ENCODE results near the gene PALM3. TPM values are rescaled to one million over a fixed set of nuclear protein-coding genes. Genes with fewer than 3 reads are reported as not detected.

Gene PALM3
- total and polyA plus RNA-seq, 12 donors, result 0.14 to 0.94 (median 0.33) TPM; not detected in 6

DNA sequence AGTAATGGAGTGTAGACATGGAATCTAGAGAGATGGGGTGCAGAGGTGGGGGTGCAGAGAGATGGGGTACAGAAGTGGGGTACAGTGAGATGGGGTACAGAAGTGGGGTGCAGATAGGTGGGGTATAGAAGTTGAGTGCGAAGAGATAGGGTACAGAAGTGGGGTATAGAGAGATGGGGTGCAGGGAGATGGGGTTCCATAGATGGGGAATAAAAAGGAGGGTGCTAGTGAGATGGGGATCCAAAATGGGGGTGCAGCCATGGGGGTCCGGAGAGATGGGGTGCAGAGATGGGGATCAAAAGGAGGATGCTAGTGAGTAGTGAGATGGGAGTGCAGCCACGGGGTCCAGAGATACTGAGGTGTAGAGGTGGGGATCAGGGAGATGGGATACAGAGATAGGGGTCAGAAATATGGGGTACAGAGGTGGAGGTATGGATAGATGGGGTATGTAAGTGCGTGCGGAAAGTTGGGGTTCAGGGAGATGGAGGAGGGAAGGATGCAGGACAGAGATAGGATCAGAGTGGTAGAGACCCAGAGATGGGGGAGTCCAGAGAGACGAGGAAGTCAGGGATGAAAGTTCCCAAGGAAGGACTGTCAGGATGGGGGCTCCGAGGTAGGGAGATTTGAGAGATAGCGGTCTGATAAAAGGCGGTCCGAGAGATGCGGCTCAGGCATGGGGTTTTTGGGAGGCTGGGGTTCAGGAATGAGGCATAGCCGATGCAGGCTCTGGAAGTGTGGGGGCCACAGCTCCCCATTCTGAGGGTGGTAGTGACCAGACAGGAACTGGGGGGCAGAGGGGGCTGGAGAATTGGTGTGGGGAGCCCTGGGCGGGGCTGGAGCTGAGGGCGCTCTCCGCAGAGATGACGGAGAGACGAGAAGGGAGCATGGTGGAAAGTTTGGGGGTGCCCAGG lies 3.4 kb downstream of the PALM3 start:
- no peak for ATAC-seq
- peak overlapping the region in 1 of 10 donors; percentile 40 for H3K4me3 ChIP-seq
- H3K27me3 ChIP-seq, result peaks cover 0 to 58% (median 36%) of the 10 kb centered on the region in 7 donors
- intact Hi-C loops (cut with DNase I), result no loop called here
- WGBS, 2 donors, result 24 to 25% methylated on average over 17 of the region's 17 CpGs
- peaks cover 0 to 3% (median 0%) of the 10 kb centered on the region in 11 donors for H3K9me3 ChIP-seq
- no peak for DNase-seq
- H3K27ac ChIP-seq, result no peak overlapping the region
- peaks cover 0 to 17% (median 5%) of the 10 kb centered on the region in 9 donors for H3K4me1 ChIP-seq
- no peaks in the 10 kb centered on the region for H3K36me3 ChIP-seq
- TF ChIP-seq, protein P1, sequence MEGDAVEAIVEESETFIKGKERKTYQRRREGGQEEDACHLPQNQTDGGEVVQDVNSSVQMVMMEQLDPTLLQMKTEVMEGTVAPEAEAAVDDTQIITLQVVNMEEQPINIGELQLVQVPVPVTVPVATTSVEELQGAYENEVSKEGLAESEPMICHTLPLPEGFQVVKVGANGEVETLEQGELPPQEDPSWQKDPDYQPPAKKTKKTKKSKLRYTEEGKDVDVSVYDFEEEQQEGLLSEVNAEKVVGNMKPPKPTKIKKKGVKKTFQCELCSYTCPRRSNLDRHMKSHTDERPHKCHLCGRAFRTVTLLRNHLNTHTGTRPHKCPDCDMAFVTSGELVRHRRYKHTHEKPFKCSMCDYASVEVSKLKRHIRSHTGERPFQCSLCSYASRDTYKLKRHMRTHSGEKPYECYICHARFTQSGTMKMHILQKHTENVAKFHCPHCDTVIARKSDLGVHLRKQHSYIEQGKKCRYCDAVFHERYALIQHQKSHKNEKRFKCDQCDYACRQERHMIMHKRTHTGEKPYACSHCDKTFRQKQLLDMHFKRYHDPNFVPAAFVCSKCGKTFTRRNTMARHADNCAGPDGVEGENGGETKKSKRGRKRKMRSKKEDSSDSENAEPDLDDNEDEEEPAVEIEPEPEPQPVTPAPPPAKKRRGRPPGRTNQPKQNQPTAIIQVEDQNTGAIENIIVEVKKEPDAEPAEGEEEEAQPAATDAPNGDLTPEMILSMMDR (IDR thresholded peaks at IDR 0.05), result no peak

DNA sequence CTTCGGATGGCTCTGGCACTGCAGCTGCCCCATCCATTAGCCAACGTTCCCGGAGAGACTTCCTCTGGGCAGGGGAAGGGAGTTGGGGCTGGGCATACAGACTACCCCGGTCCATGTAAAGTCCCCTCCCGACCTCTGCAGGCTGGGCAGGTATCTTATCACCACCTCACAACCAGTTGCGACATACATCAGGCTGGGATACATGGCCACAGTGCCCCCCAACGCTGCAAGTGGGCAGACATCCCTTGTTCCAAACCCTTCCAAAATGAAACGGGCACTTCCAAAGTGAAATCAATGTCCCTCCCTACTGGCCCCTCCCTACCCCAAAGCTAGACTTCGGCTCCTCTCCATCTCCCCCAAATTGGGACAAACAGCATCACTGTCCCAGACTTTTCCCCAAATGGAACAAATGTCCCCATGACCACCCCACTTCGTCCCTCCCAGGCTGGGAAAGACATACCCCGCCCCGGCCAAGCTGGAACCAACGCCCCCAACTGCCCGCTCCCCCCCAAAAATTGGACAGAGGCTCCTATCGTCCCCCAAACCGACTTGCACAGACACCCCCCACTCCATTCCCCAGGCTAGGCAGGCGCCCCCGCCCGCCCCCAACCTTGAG lies 5.0 kb downstream of the PALM3 start:
- ATAC-seq, result no peak
- 27 to 29% methylated on average over 19 of the region's 19 CpGs for WGBS, 2 donors
- intact Hi-C loops (cut with DNase I), result no loop called here
- DNase-seq, result no peak
- TF ChIP-seq, protein P1 (IDR thresholded peaks at IDR 0.05), result no peak
- Histone ChIP-seq H3K9me3 (peaks cover 0 to 11% (median 0%) of the 10 kb centered on the region in 11 donors), H3K4me1 (peaks cover 0 to 17% (median 5%) of the 10 kb centered on the region in 9 donors), H3K36me3 (peaks cover 0 to 12% (median 0%) of the 10 kb centered on the region in 9 donors), H3K27ac (peak overlapping the region in 1 of 10 donors; percentile 44), H3K4me3 (peak overlapping the region in 9 of 10 donors; percentile 17 to 47 (median 40)), H3K27me3 (peaks cover 0 to 56% (median 36%) of the 10 kb centered on the region in 7 donors)

DNA sequence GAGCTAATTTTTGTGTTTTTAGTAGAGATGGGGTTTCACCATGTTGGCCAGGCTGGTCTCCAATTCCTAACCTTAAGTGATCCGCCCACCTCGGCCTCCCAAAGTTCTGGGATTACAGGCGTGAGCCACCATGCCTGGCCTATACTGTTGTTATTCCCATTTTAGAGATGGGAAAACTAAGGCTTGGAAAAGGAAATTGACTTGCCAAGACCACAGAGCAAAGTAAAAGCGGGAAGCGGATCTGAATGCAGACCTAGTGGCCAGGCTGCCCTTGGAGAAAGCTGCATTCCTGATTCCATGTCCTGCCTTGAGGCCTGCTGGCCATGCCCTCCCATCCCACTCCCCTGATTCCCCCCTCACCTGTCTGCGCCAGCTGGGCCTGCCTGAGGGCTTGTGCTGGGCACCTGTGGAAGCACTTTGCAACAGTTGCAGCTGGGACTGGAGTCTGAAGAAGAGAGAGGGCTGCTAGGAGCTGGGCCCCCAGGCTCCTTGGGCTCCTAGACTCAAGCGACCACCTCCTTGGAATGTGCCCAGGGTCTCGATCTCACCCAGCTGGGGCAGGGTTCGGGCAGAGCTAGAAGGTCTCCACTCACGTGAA lies 5.7 kb downstream of the PALM3 start:
- intact Hi-C loops (cut with DNase I), result no loop called here
- H3K27me3 ChIP-seq, result peaks cover 0 to 49% (median 36%) of the 10 kb centered on the region in 7 donors
- H3K4me3 ChIP-seq, result no peak overlapping the region
- DNase-seq, result no peak
- no peak overlapping the region for H3K27ac ChIP-seq
- H3K4me1 ChIP-seq, result peaks cover 0 to 17% (median 5%) of the 10 kb centered on the region in 9 donors
- ATAC-seq, result no peak
- peaks cover 0 to 11% (median 0%) of the 10 kb centered on the region in 11 donors for H3K9me3 ChIP-seq
- 93 to 96% methylated on average over 10 of the region's 10 CpGs for WGBS, 2 donors
- TF ChIP-seq, protein P1 (IDR thresholded peaks at IDR 0.05), result no peak
- peaks cover 0 to 18% (median 0%) of the 10 kb centered on the region in 9 donors for H3K36me3 ChIP-seq

DNA sequence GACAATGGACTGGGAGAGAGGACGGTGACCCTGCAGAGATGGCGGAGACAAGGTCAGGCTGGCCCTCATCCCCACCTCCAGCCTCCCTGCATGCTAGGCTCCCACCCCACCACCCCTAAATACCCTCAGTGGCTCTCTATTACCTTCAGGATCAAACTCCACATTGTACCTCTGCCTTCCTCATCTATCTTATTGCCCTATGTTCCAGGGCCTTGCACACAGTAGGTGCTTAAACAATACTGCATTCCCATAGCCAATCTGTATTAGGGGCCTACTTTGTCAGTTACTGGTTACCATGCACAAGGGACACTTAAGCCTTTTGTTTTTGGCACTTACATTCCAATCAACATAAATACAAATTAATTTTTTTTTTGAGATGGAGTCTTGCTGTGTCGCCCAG lies 6.5 kb downstream of the PALM3 start:
- ATAC-seq, result no peak
- TF ChIP-seq, protein P1 (IDR thresholded peaks at IDR 0.05), result no peak

More for the DNA sequence above, 6.5 kb downstream of the PALM3 start:
- H3K27me3 ChIP-seq, result peaks cover 0 to 41% (median 28%) of the 10 kb centered on the region in 7 donors
- H3K9me3 ChIP-seq, result peaks cover 0 to 11% (median 0%) of the 10 kb centered on the region in 11 donors
- no peak for DNase-seq
- WGBS, 2 donors, result 84 to 88% methylated on average over 3 of the region's 3 CpGs
- no peak overlapping the region for H3K27ac ChIP-seq
- H3K36me3 ChIP-seq, result peaks cover 0 to 26% (median 0%) of the 10 kb centered on the region in 9 donors
- intact Hi-C loops (cut with DNase I), result no loop called here
- H3K4me3 ChIP-seq, result no peak overlapping the region
- H3K4me1 ChIP-seq, result peaks cover 0 to 17% (median 5%) of the 10 kb centered on the region in 9 donors

Data from heart right ventricle (tissue), 16 donors.